Left ventricle myocardium inferior (tissue), 1 donor: ENCODE measurements around the gene VIPR2. TPM values are rescaled to one million over a fixed set of nuclear protein-coding genes. Genes with fewer than 3 reads are reported as not detected.
"Not testable (repeated sequence)": the region's sequence is repeated elsewhere in the genome, so short reads cannot be mapped to it uniquely, and the experiment has no call there.

Source experiments
- DNase-seq: peaks from one replicate; pipeline ENCODE4 v3.0.0-alpha.2; 2020
- H3K27ac ChIP-seq: fragments of 200-600 bp; replicated peaks from 2 replicates; pipeline ENCODE4 v1.8.0; 2021
- H3K27me3 ChIP-seq: fragments of 200-600 bp; 2 replicates; pipeline ENCODE4 v1.8.0; 2021; ENCODE audit warnings: low read depth
- H3K36me3 ChIP-seq: fragments of 200-600 bp; 2 replicates; pipeline ENCODE4 v1.8.0; 2021
- H3K4me1 ChIP-seq: fragments of 200-600 bp; 2 replicates; pipeline ENCODE4 v1.8.0; 2021
- H3K4me3 ChIP-seq: fragments of 200-600 bp; 2 replicates; pipeline ENCODE4 v1.8.0; 2021; ENCODE audit warnings: mild to moderate bottlenecking, moderate library complexity
- H3K9me3 ChIP-seq: fragments of 200-600 bp; replicated peaks from 2 replicates; pipeline ENCODE4 v1.8.0; 2021
- CTCF ChIP-seq: fragments of 200-600 bp; IDR thresholded peaks from 2 replicates; pipeline ENCODE4 v1.8.0; 2021; ENCODE audit warnings: antibody characterized with exemption, mild to moderate bottlenecking, borderline replicate concordance
- intact Hi-C: fragments of 100-400 bp; cut with micrococcal nuclease; formaldehyde crosslinking; loops from one replicate; pipeline ENCODE4 v1.11.0; 2022
- total RNA-seq: library from RNA; stranded (reverse); fragmentation: NEBNext Ultra II Directional; extraction: Animal tissue kit (Norgen Biotek cat#: 25700); gene quantifications from one replicate; pipeline ENCODE4 v1.2.1, GENCODE V29; 2021
- donor health status: DM: no; HTN: yes; CAD: no; lungs with severe emphysema.

Gene VIPR2
- total RNA-seq, 1 donor from 2014 or later = 17.5 TPM

DNA sequence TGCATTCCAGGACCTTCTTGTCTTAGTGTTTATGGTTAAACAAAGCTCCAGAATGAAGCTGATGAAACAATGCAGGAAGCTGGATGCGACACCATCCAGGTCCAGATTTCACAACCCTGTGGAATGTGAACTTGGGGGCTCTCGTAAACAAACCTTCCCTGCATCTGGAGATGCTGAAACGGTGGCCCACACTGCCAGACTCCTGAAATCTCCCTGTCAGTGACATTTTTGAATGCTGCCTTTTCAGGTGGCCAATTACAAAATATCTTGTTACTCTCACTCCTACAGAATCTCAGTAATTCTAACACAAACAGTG, 18.8 kb downstream of the VIPR2 start:
- no peak for TF ChIP-seq CTCF
- H3K27ac ChIP-seq = no peak overlapping the region
- no peaks in the 10 kb centered on the region for H3K4me1 ChIP-seq
- H3K36me3 ChIP-seq = no peaks in the 10 kb centered on the region
- peaks cover 4% of the 10 kb centered on the region for H3K9me3 ChIP-seq
- H3K27me3 ChIP-seq = peaks cover 7% of the 10 kb centered on the region
- H3K4me3 ChIP-seq = no peak overlapping the region
- no peak for DNase-seq
- intact Hi-C loops = no loop called here

DNA sequence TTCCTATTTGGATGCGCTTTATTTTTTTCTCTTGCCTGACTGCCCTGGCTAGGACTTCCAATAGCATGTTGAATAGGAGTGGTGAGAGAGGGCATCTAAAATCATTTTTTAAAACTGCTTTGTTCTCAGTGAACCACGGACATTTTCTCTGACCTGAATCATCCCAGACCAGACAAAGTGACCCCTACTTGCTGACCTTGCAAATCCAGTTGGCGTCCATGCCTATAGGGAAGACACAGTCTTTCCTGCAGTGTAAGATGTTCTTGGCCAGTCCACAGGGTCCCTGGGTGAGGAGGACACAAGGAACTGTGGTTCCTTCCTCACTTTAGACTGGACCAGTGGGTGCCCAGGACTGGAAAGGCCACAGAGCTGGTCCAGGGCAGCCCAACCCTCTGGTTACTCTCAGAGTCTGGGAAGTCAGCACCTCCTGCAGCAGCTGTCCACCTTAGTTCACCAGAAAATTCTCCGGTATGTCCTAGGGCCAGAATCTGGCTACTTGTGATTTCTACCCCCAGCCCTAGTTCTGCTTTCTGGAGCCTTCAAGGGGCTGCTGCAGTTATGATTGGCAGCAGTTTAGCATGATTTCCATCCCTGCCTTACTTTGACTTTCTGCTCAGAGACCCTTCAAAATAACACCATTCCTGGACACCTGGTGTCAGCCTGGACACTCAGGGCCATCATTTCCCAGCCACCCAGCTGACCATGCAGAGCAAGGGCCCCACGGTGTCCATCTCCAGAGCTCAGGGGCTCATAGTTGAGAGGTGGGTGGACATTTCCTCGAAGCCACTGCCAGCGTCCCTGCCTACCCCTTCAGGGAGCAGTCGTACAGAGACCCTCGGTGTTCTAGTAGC, 19.3 kb downstream of the VIPR2 start:
- Histone ChIP-seq H3K4me3 (no peak overlapping the region), H3K4me1 (no peaks in the 10 kb centered on the region), H3K27me3 (peaks cover 7% of the 10 kb centered on the region), H3K9me3 (peaks cover 4% of the 10 kb centered on the region), H3K27ac (no peak overlapping the region), H3K36me3 (no peaks in the 10 kb centered on the region)
- TF ChIP-seq CTCF = no peak
- DNase-seq = no peak
- intact Hi-C loops = no loop called here

DNA sequence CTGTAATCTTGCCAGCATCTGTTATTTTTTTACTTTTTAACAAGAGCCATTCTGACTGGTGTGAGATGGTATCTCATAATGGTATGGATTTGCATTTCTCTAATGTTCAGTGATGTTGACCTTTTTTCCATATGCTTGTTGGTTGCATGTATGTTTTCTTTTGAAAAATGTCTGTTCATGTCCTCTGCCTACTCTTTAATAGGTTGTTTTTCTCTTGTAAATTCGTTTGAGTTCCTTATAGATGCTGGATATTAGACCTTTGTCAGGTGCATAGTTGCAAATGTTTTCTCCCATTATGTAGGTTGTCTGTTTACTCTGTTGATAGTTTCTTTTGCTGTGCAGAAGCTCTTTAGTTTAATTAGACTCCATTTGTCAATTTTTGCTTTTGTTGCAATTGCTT, 20.9 kb downstream of the VIPR2 start:
- H3K4me1 ChIP-seq, H3K4me3 ChIP-seq, H3K27ac ChIP-seq, H3K9me3 ChIP-seq, H3K36me3 ChIP-seq, intact Hi-C loops, DNase-seq, H3K27me3 ChIP-seq: not testable (repeated sequence)

DNA sequence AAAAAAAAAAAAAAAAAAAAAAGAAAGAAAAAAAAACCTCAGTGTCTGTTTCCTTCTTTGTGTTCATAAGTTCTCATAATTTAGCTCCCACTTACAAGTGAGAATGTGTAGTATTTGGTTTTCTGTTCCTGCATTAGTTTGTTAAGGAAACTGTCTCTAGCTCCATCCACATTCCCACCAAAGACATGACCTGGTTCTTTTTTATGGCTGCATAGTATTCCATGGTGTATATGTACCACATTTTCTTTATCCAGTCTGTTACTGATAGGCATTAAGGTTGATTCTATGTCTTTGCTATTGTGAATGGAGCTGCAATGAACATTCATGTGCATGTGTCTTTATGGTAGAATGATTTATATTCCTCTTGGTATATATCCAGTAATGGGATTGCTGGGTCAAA, 21.4 kb downstream of the VIPR2 start:
- DNase-seq, H3K4me3 ChIP-seq, H3K4me1 ChIP-seq, H3K36me3 ChIP-seq, intact Hi-C loops, H3K27me3 ChIP-seq, H3K9me3 ChIP-seq, H3K27ac ChIP-seq: not testable (repeated sequence)

GRCh38 chr7:159122276-159122675, 22.4 kb downstream of the VIPR2 start:
- no peak for DNase-seq
- intact Hi-C loops = no loop called here
- H3K27me3 ChIP-seq = no peaks in the 10 kb centered on the region
- H3K9me3 ChIP-seq = peaks cover 4% of the 10 kb centered on the region
- H3K36me3 ChIP-seq = no peaks in the 10 kb centered on the region
- no peak overlapping the region for H3K27ac ChIP-seq
- H3K4me1 ChIP-seq = no peaks in the 10 kb centered on the region
- no peak for TF ChIP-seq CTCF
- H3K4me3 ChIP-seq = no peak overlapping the region

- no peak for DNase-seq
- Histone ChIP-seq H3K4me3 (no peak overlapping the region), H3K27ac (no peak overlapping the region), H3K36me3 (no peaks in the 10 kb centered on the region), H3K27me3 (no peaks in the 10 kb centered on the region), H3K4me1 (no peaks in the 10 kb centered on the region), H3K9me3 (peaks cover 4% of the 10 kb centered on the region)
- TF ChIP-seq CTCF = no peak
- intact Hi-C loops = no loop called here
These were observed 23.2 kb downstream of the VIPR2 start for GRCh38 chr7:159121476-159121875.
